CD14-positive monocyte (primary cell): ENCODE results near the gene QKI. TPM values are rescaled to one million over a fixed set of nuclear protein-coding genes. Genes with fewer than 3 reads are reported as not detected.
"Not testable (repeated sequence)": the region's sequence is repeated elsewhere in the genome, so short reads cannot be mapped to it uniquely, and the experiment has no call there.

ENCODE experiments used
- DNase-seq, 3 donors: peaks; one replicate each; pipeline ENCODE4 v3.0.0-alpha.2; 2011 to 2022
- H2AFZ ChIP-seq: 2 replicates; pipeline ENCODE4 v1.6.0; 2012; ENCODE audit warnings: mild to moderate bottlenecking, low read depth, low read length, inconsistent platforms; ENCODE audit not compliant: insufficient read depth, poor library complexity, severe bottlenecking
- H3K27ac ChIP-seq, 2 donors: 1 replicate in 1 of 2; 2 replicates in 1 of 2; pipeline ENCODE4 v1.5.1; 2012 to 2013; ENCODE audit warnings: low read length in 2 of 2, control low read depth in 1 of 2, inconsistent platforms in 1 of 2, low read depth in 1 of 2, mild to moderate bottlenecking in 1 of 2
- H3K27me3 ChIP-seq, 2 donors: one replicate each; pipeline versions ENCODE4 v1.6.0 to v1.6.1; 2011 to 2013; ENCODE audit warnings: low read length in 2 of 2; ENCODE audit not compliant: control insufficient read depth in 2 of 2, insufficient read depth in 2 of 2
- H3K36me3 ChIP-seq, 2 donors: replicated peaks in 1 of 2; 1 replicate in 1 of 2; 2 replicates in 1 of 2; pipeline versions ENCODE4 v1.5.1 to v1.6.1; 2012 to 2013; ENCODE audit warnings: low read length in 2 of 2, control low read depth in 1 of 2, inconsistent platforms in 1 of 2, mild to moderate bottlenecking in 1 of 2; ENCODE audit not compliant: insufficient read depth in 2 of 2, control insufficient read depth in 1 of 2
- H3K4me1 ChIP-seq, 2 donors: 1 replicate in 1 of 2; 2 replicates in 1 of 2; pipeline versions ENCODE4 v1.5.1 to v1.6.1; 2012 to 2013; ENCODE audit warnings: low read length in 2 of 2, control low read depth in 1 of 2, inconsistent platforms in 1 of 2, mild to moderate bottlenecking in 1 of 2, moderate library complexity in 1 of 2; ENCODE audit not compliant: insufficient read depth in 2 of 2, control insufficient read depth in 1 of 2
- H3K4me2 ChIP-seq: replicated peaks from 2 replicates; pipeline ENCODE3; 2012; ENCODE audit warnings: low read length, moderate library complexity, mild to moderate bottlenecking; ENCODE audit not compliant: poor library complexity, severe bottlenecking; ENCODE audit errors: extremely low read depth
- H3K4me3 ChIP-seq, 3 experiments: fragments of 200-600 bp in 1 of 3; sonication (generic) in 1 of 3; replicated peaks in 1 of 3; 1 replicate in 2 of 3; 2 replicates in 1 of 3; pipeline ENCODE4 v1.5.1; 2011 to 2013; ENCODE audit warnings: low read length in 3 of 3, mild to moderate bottlenecking in 3 of 3, control low read depth in 2 of 3, low read depth in 2 of 3, inconsistent platforms in 1 of 3, moderate library complexity in 1 of 3
- H3K79me2 ChIP-seq: 2 replicates; pipeline ENCODE4 v1.6.0; 2012; ENCODE audit warnings: mild to moderate bottlenecking, control low read depth, inconsistent platforms, low read length, moderate library complexity; ENCODE audit not compliant: insufficient read depth
- H3K9ac ChIP-seq: 2 replicates; pipeline ENCODE4 v1.6.0; 2017; ENCODE audit warnings: low read length, mild to moderate bottlenecking; ENCODE audit not compliant: insufficient read depth, poor library complexity, severe bottlenecking
- H3K9me3 ChIP-seq, 2 donors: replicated peaks in 1 of 2; 1 replicate in 1 of 2; 2 replicates in 1 of 2; pipeline versions ENCODE4 v1.5.1 to v1.6.1; 2012 to 2013; ENCODE audit warnings: low read length in 2 of 2, control low read depth in 1 of 2; ENCODE audit not compliant: control insufficient read depth in 1 of 2, insufficient read depth in 1 of 2
- H4K20me1 ChIP-seq: 2 replicates; pipeline ENCODE4 v1.6.0; 2012; ENCODE audit warnings: mild to moderate bottlenecking, low read length, control low read depth, moderate library complexity; ENCODE audit not compliant: insufficient read depth
- H3K27ac Mint-ChIP-seq, 7 donors: one replicate each; pipeline ENCODE4 v1.8.0; 2020; ENCODE audit warnings: mild to moderate bottlenecking in 7 of 7, mixed read lengths in 7 of 7, moderate library complexity in 6 of 7, inconsistent platforms in 2 of 7
- H3K27me3 Mint-ChIP-seq, 3 donors: one replicate each; pipeline ENCODE4 v1.8.0; 2021 to 2022; ENCODE audit warnings: low read depth in 3 of 3, mild to moderate bottlenecking in 3 of 3, mixed read lengths in 3 of 3, moderate library complexity in 3 of 3, inconsistent platforms in 1 of 3
- H3K36me3 Mint-ChIP-seq, 2 donors: one replicate each; pipeline ENCODE4 v1.8.0; 2020; ENCODE audit warnings: mixed read lengths in 2 of 2, inconsistent platforms in 1 of 2, mild to moderate bottlenecking in 1 of 2
- H3K4me1 Mint-ChIP-seq: one replicate; pipeline ENCODE4 v1.8.0; 2020; ENCODE audit warnings: mild to moderate bottlenecking, mixed read lengths
- H3K4me3 Mint-ChIP-seq, 2 donors: one replicate each; pipeline ENCODE4 v1.8.0; 2020; ENCODE audit warnings: mild to moderate bottlenecking in 2 of 2, mixed read lengths in 2 of 2, moderate library complexity in 1 of 2
- H3K9me3 Mint-ChIP-seq, 7 donors: one replicate each; pipeline ENCODE4 v1.8.0; 2020 to 2022; ENCODE audit warnings: mixed read lengths in 7 of 7, mild to moderate bottlenecking in 6 of 7, moderate library complexity in 6 of 7, inconsistent platforms in 2 of 7
- CTCF ChIP-seq: fragments of 200-600 bp; IDR thresholded peaks from one replicate; pipeline ENCODE4 v1.8.0; 2022; ENCODE audit warnings: antibody characterized with exemption, mild to moderate bottlenecking
- WGBS: methylation state at CpG from one replicate; pipeline ENCODE4 v1.1.5; 2013; ENCODE audit warnings: missing lambda C conversion rate; ENCODE audit not compliant: insufficient coverage; 5-methylcytosine and 5-hydroxymethylcytosine counted together
- intact Hi-C, 2 donors: fragments of 100-400 bp; cut with micrococcal nuclease; formaldehyde crosslinking; loops; one replicate each; pipeline versions ENCODE4 v1.15.0 to v1.15.1; 2023
- polyA plus RNA-seq, 3 donors: library from polyadenylated mRNA; depleted of rRNA in 1 of 3; unstranded in 2 of 3; stranded (reverse) in 1 of 3; fragments of 300-500 nt in 2 of 3; fragments of >200 nt in 1 of 3; fragmentation: Illumina TruSeq in 2 of 3; gene quantifications; 1 replicate in 2 of 3; 2 replicates in 1 of 3; pipeline ENCODE4 v1.2.3, GENCODE V29; 2012 to 2021

Gene QKI
- polyA plus RNA-seq, 3 donors, result 24.3 to 154 (median 71.8) TPM

- H3K4me3 Mint-ChIP-seq, result no peak overlapping the region
- 100% methylated on average over 6 of the region's 8 CpGs for WGBS
- TF ChIP-seq CTCF, result no peak
Measured at GRCh38 chr6:163381118-163381756, 33.3 kb upstream of the QKI start.

GRCh38 chr6:163383396-163383795, 31.1 kb upstream of the QKI start:
- peak overlapping the region in 1 of 7 donors; percentile 46 for H3K27ac Mint-ChIP-seq
- H3K36me3 Mint-ChIP-seq, H3K9me3 ChIP-seq, H3K27me3 Mint-ChIP-seq, H3K4me3 Mint-ChIP-seq, H3K9ac ChIP-seq, H3K36me3 ChIP-seq, H2AFZ ChIP-seq, H3K27ac ChIP-seq, H4K20me1 ChIP-seq, H3K79me2 ChIP-seq, H3K4me2 ChIP-seq, intact Hi-C loops, H3K27me3 ChIP-seq, H3K4me3 ChIP-seq: not testable (repeated sequence)
- peaks cover 8 to 12% of the 10 kb centered on the region in 2 donors for H3K4me1 ChIP-seq
- peaks cover 4 to 21% (median 12%) of the 10 kb centered on the region in 7 donors for H3K9me3 Mint-ChIP-seq
- H3K4me1 Mint-ChIP-seq, result peaks cover 14% of the 10 kb centered on the region
- no CpG with 5 or more reads among the region's 3 CpGs for WGBS
- peak in 1 of 3 donors; percentile 57 for DNase-seq

More at GRCh38 chr6:163381118-163381756, 33.3 kb upstream of the QKI start:
- peaks cover 8 to 12% of the 10 kb centered on the region in 2 donors for H3K4me1 ChIP-seq
- no peak overlapping the region for H3K4me3 ChIP-seq
- H4K20me1 ChIP-seq, result no peaks in the 10 kb centered on the region
- H3K36me3 Mint-ChIP-seq, result no peaks in the 10 kb centered on the region
- no peak overlapping the region for H3K27ac Mint-ChIP-seq
- H3K9me3 ChIP-seq, result peaks cover 6% of the 10 kb centered on the region in 2 donors
- H3K4me1 Mint-ChIP-seq, result peaks cover 11% of the 10 kb centered on the region
- H3K27ac ChIP-seq, result no peak overlapping the region
- peaks cover 4 to 21% (median 12%) of the 10 kb centered on the region in 7 donors for H3K9me3 Mint-ChIP-seq
- H3K27me3 ChIP-seq, result no peaks in the 10 kb centered on the region
- intact Hi-C loops, result no loop called here
- no peaks in the 10 kb centered on the region for H3K79me2 ChIP-seq
- H3K36me3 ChIP-seq, result no peaks in the 10 kb centered on the region
- H3K27me3 Mint-ChIP-seq, result peaks cover 1 to 5% (median 4%) of the 10 kb centered on the region in 3 donors
- no peak overlapping the region for H3K4me2 ChIP-seq
- no peak overlapping the region for H3K9ac ChIP-seq
- no peak for DNase-seq
- H2AFZ ChIP-seq, result no peak overlapping the region
